Right lobe of liver (tissue), 4 donors: ENCODE data around the gene SYT17.

Experiments
- CTCF ChIP-seq, 4 donors: fragments of 200-600 bp in 3 of 4; fragments of 450-650 bp in 1 of 4; IDR thresholded peaks; one replicate each; pipeline versions ENCODE4 v1.5.1 to v1.8.0; 2016 to 2022; ENCODE audit warnings: antibody characterized with exemption in 4 of 4, mild to moderate bottlenecking in 2 of 4
- POLR2A ChIP-seq: fragments of 450-650 bp; IDR thresholded peaks from one replicate; pipeline ENCODE4 v1.6.1; 2017; ENCODE audit warnings: antibody characterized with exemption, mild to moderate bottlenecking
- donor health status: DM: no; HTN: no; CAD: no.
- donor health status: DM: no; HTN: no; CAD: no.
- donor health status: DM: no; HTN: yes; CAD: no.

GRCh38 chr16:19142939-19143598 lies 25.0 kb upstream of the SYT17 start:
- no peak for TF ChIP-seq POLR2A
- no peak for TF ChIP-seq CTCF (IDR thresholded peaks at IDR 0.05)
